Prostate gland (tissue), 2 donors: ENCODE measurements around the gene CXCL1.

Source experiments
- CTCF ChIP-seq, 4 experiments: fragments of 200-600 bp in 2 of 4; fragments of 450-650 bp in 2 of 4; sonication (generic) in 2 of 4; IDR thresholded peaks; 1 replicate in 3 of 4; 2 replicates in 1 of 4; pipeline ENCODE4 v1.5.1; 2016 to 2019; ENCODE audit warnings: antibody characterized with exemption in 4 of 4, mild to moderate bottlenecking in 2 of 4, moderate library complexity in 2 of 4
- POLR2A ChIP-seq: fragments of 450-650 bp; IDR thresholded peaks from one replicate; pipeline ENCODE4 v1.6.1; 2016; ENCODE audit warnings: antibody characterized with exemption, mild to moderate bottlenecking
- POLR2AphosphoS5 ChIP-seq: sonication (generic); formaldehyde crosslinking; IDR thresholded peaks from one replicate; pipeline ENCODE4 v1.6.1; 2017; ENCODE audit warnings: antibody characterized with exemption

DNA sequence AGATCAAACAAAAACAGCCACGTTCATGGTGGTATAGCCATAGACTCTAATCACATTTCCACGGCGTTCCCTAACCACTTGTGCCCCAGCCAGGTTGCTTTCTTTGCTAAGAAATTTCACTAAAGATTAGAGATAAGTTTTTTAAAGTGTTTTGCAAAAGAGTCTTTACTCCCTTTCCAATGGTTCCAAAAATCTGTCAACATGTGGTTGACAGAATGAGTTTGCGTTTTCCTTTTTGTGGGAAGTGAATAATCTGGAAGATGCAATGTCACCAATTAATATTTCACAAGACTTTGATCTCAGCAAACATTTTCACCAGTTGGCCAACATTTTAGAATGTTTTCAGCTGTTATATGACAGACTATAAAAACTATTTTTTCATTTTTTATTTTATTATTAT lies 35.3 kb downstream of the CXCL1 start:
- TF ChIP-seq POLR2A (no peak), CTCF (IDR thresholded peaks at IDR 0.05) (no peak), POLR2AphosphoS5 (peak; percentile 47)
